Activated CD4-positive, alpha-beta T cell treated with anti-CD3 and anti-CD28 coated beads, Interleukin-2, amount 50 U/mL, for 48 hours (primary cell): Measurements from ENCODE around the gene SBK2.
"Not testable (repeated sequence)": the region's sequence is repeated elsewhere in the genome, so short reads cannot be mapped to it uniquely, and the experiment has no call there.

Source experiments
- DNase-seq, 2 experiments: peaks; one replicate each; pipeline ENCODE4 v3.0.0-alpha.2; 2020

SBK2 gene

GRCh38 chr19:55534280-55534679 lies 2.7 kb downstream of the SBK2 start:
- DNase-seq = not testable (repeated sequence)

- no peak for DNase-seq
These were observed 5.9 kb downstream of the SBK2 start for GRCh38 chr19:55530996-55531395.

- DNase-seq = no peak
These were observed 7.2 kb downstream of the SBK2 start for GRCh38 chr19:55529636-55530234.

GRCh38 chr19:55528030-55528803 lies 8.7 kb downstream of the SBK2 start:
- no peak for DNase-seq

- no peak for DNase-seq
These were observed 9.5 kb downstream of the SBK2 start for GRCh38 chr19:55527197-55528029.

GRCh38 chr19:55526216-55527196 lies 10.4 kb downstream of the SBK2 start:
- DNase-seq = no peak

- DNase-seq = no peak
These were observed 11.4 kb downstream of the SBK2 start for GRCh38 chr19:55525289-55526101.

GRCh38 chr19:55520691-55521292 lies 16.1 kb downstream of the SBK2 start:
- no peak for DNase-seq

- DNase-seq = no peak
These were observed 17.3 kb downstream of the SBK2 start for GRCh38 chr19:55519451-55520311.

- peak; percentile 93 to 94 for DNase-seq
These were observed 19.9 kb downstream of the SBK2 start for GRCh38 chr19:55516878-55517620.

- no peak for DNase-seq
These were observed 28.8 kb downstream of the SBK2 start for GRCh38 chr19:55508120-55508519.

GRCh38 chr19:55504981-55505380 lies 32.0 kb downstream of the SBK2 start:
- DNase-seq = no peak

GRCh38 chr19:55504252-55504603 lies 32.7 kb downstream of the SBK2 start:
- DNase-seq = no peak

- DNase-seq = peak; percentile 94 to 95
These were observed 33.3 kb downstream of the SBK2 start for GRCh38 chr19:55503502-55504251.

- no peak for DNase-seq
These were observed 33.8 kb downstream of the SBK2 start for GRCh38 chr19:55503157-55503501.

GRCh38 chr19:55502197-55502952 lies 34.6 kb downstream of the SBK2 start:
- DNase-seq = no peak

GRCh38 chr19:55500368-55500952 lies 36.5 kb downstream of the SBK2 start:
- DNase-seq = no peak
